Measurements from ENCODE around the gene PARL.
"Not testable (repeated sequence)": the region's sequence is repeated elsewhere in the genome, so short reads cannot be mapped to it uniquely, and the experiment has no call there.

Gene PARL

GRCh38 chr3:183784503-183784902 is 100.2 kb downstream of the PARL start:
- DNase-seq (ENCODE audit: low spot score) = not testable (repeated sequence)

GRCh38 chr3:183782576-183783276 is 102.0 kb downstream of the PARL start:
- DNase-seq (ENCODE audit: low spot score) = no peak

GRCh38 chr3:183781246-183781645 is 103.4 kb downstream of the PARL start:
- no peak for DNase-seq (ENCODE audit: low spot score)

- no peak for DNase-seq (ENCODE audit: low spot score)
Observed at GRCh38 chr3:183779896-183780465, 104.7 kb downstream of the PARL start.

All from LoVo (cell line).